Type B pancreatic cell (in vitro differentiated cells): Measurements from ENCODE around the gene CDC123. TPM values are rescaled to one million over a fixed set of nuclear protein-coding genes. Genes with fewer than 3 reads are reported as not detected.
"Not testable (repeated sequence)": the region's sequence is repeated elsewhere in the genome, so short reads cannot be mapped to it uniquely, and the experiment has no call there.

Experiments used
- DNase-seq: peaks from one replicate; pipeline ENCODE4 v3.0.0; 2021; ENCODE audit warnings: mixed read lengths; ENCODE audit not compliant: unreplicated experiment; ENCODE audit errors: extremely low spot score
- H3K27ac Mint-ChIP-seq: 2 replicates; pipeline ENCODE4 v1.8.0; 2021; ENCODE audit warnings: mild to moderate bottlenecking, mixed read lengths
- H3K27me3 Mint-ChIP-seq: 2 replicates; pipeline ENCODE4 v1.8.0; 2021; ENCODE audit warnings: mixed read lengths
- H3K36me3 Mint-ChIP-seq: 2 replicates; pipeline ENCODE4 v1.8.0; 2021; ENCODE audit warnings: mixed read lengths
- H3K4me1 Mint-ChIP-seq: one replicate; pipeline ENCODE4 v1.8.0; 2021; ENCODE audit warnings: mixed read lengths; ENCODE audit not compliant: unreplicated experiment
- H3K4me3 Mint-ChIP-seq: 2 replicates; pipeline ENCODE4 v1.8.0; 2021; ENCODE audit warnings: mild to moderate bottlenecking, mixed read lengths
- H3K9me3 Mint-ChIP-seq: 2 replicates; pipeline ENCODE4 v1.8.0; 2021; ENCODE audit warnings: mixed read lengths
- CTCF ChIP-seq: fragments of 200-600 bp; sonication (generic); conservative IDR thresholded peaks from 2 replicates; pipeline ENCODE4 v1.5.0; 2021; ENCODE audit warnings: antibody characterized with exemption, mild to moderate bottlenecking
- total RNA-seq: library from RNA; stranded (reverse); gene quantifications from 2 replicates; pipeline ENCODE4 v1.2.1, GENCODE V29; 2021; ENCODE audit warnings: low replicate concordance

The CDC123 gene
- total RNA-seq, 1 donor from 2014 or later: 81.5 TPM

GRCh38 chr10:12160664-12161063 is 35.3 kb upstream of the CDC123 start:
- H3K36me3 Mint-ChIP-seq: peaks cover 28% of the 10 kb centered on the region
- H3K27me3 Mint-ChIP-seq: no peaks in the 10 kb centered on the region
- no peak overlapping the region for H3K27ac Mint-ChIP-seq
- no peaks in the 10 kb centered on the region for H3K9me3 Mint-ChIP-seq
- DNase-seq: no peak
- no peaks in the 10 kb centered on the region for H3K4me1 Mint-ChIP-seq
- H3K4me3 Mint-ChIP-seq: no peak overlapping the region
- no peak for TF ChIP-seq CTCF

- H3K9me3 Mint-ChIP-seq: no peaks in the 10 kb centered on the region
- no peak overlapping the region for H3K27ac Mint-ChIP-seq
- no peak for TF ChIP-seq CTCF
- no peak overlapping the region for H3K4me3 Mint-ChIP-seq
- H3K36me3 Mint-ChIP-seq: peaks cover 15% of the 10 kb centered on the region
- no peaks in the 10 kb centered on the region for H3K4me1 Mint-ChIP-seq
- no peak for DNase-seq
- no peaks in the 10 kb centered on the region for H3K27me3 Mint-ChIP-seq
Measured at GRCh38 chr10:12162927-12163326, 33.1 kb upstream of the CDC123 start.

DNA sequence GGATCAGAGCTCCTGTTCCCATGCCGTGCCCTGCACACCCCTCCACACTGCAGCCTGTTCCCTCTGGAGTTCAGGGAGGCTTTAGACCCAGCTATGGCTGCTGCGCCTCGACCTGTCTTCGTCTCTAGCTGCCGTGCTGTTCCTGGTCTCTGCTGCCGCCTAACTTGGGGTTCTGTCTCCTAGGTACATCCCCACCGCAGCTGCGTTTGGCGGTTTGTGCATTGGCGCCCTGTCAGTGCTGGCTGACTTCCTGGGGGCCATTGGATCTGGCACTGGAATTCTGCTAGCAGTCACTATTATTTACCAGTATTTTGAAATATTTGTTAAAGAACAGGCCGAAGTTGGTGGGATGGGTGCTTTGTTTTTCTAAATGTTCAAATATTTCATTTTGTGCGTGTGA is 31.9 kb upstream of the CDC123 start:
- no peaks in the 10 kb centered on the region for H3K4me1 Mint-ChIP-seq
- DNase-seq: no peak
- H3K27ac Mint-ChIP-seq: no peak overlapping the region
- H3K27me3 Mint-ChIP-seq: no peaks in the 10 kb centered on the region
- TF ChIP-seq CTCF: no peak
- no peaks in the 10 kb centered on the region for H3K9me3 Mint-ChIP-seq
- no peak overlapping the region for H3K4me3 Mint-ChIP-seq
- peaks cover 21% of the 10 kb centered on the region for H3K36me3 Mint-ChIP-seq

DNA sequence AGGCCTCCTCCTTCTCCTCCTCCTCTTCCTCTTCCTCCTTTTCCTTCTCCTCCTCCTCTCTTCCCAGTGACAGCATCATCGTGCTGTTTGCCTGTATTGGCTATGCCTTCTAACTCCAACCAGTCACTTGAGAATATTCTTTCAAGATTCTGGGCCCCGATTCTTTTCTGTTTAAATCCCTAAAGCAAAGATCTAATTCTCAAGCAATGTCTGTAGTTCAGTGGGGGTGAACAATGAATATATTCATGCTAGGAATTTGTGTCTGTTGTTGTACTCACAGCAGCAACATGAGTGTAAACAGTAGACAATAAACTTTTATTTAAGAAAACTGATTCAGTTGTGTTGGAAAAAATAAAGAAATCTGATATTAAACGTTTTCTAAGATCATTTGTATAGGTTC is 31.0 kb upstream of the CDC123 start:
- Mint-ChIP-seq H3K4me3 (no peak overlapping the region), H3K4me1 (no peaks in the 10 kb centered on the region), H3K36me3 (peaks cover 23% of the 10 kb centered on the region), H3K27ac (peak overlapping the region; percentile 5), H3K9me3 (no peaks in the 10 kb centered on the region), H3K27me3 (no peaks in the 10 kb centered on the region)
- no peak for TF ChIP-seq CTCF
- no peak for DNase-seq

- H3K9me3 Mint-ChIP-seq: no peaks in the 10 kb centered on the region
- peaks cover 31% of the 10 kb centered on the region for H3K36me3 Mint-ChIP-seq
- H3K4me1 Mint-ChIP-seq: no peaks in the 10 kb centered on the region
- DNase-seq: no peak
- H3K27ac Mint-ChIP-seq: peak overlapping the region; percentile 64
- H3K27me3 Mint-ChIP-seq: no peaks in the 10 kb centered on the region
- no peak overlapping the region for H3K4me3 Mint-ChIP-seq
- no peak for TF ChIP-seq CTCF
Measured at GRCh38 chr10:12165999-12166775, 29.8 kb upstream of the CDC123 start.

DNA sequence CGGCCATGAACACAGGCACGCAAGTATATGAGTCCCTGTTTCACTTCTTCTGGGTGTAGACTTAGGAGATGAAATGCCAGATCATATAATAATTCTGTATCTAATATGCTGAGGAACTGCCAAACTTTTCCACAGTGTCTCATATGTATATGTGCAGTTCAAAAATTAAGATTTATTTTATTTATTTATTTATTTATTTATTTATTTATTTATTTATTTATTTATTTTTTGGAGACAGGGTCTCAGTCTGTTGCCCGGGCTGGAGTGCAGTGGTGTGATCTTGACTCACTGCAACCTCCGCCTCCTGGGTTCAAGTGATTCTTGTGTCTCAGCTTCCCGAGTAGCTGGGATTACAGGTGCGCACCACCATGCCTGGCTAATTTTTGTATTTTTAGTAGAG is 24.5 kb upstream of the CDC123 start:
- not testable (repeated sequence) for H3K4me3 Mint-ChIP-seq, H3K27ac Mint-ChIP-seq, H3K27me3 Mint-ChIP-seq, H3K4me1 Mint-ChIP-seq, DNase-seq, H3K9me3 Mint-ChIP-seq
- peaks cover 35% of the 10 kb centered on the region for H3K36me3 Mint-ChIP-seq
